AG08396 (cell line): ENCODE data around the gene PBX4.

Experiments used
- DNase-seq: peaks from one replicate; pipeline ENCODE4 v3.0.0; 2012; ENCODE audit warnings: low spot score, mixed read lengths

PBX4 gene

DNA sequence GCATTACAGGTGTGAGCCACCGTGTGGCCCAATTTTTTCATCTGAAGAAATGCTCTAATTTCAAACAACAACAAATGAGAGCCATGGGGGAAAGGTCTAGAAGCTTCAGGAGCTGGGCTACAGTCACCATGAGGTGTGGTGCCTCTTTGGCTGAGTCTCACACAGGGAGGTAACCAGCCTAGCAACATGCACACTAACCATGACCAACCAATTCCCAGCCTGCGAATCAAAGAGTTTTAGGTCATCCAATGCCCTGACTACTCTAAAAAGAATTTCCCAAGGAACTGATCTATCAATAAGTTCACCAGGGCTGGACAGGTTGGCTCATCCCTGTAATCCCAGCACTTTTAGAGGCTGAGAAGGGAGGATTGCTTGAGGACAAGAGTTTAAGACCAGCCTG, 29.9 kb downstream of the PBX4 start:
- DNase-seq, result peak; percentile 38

DNA sequence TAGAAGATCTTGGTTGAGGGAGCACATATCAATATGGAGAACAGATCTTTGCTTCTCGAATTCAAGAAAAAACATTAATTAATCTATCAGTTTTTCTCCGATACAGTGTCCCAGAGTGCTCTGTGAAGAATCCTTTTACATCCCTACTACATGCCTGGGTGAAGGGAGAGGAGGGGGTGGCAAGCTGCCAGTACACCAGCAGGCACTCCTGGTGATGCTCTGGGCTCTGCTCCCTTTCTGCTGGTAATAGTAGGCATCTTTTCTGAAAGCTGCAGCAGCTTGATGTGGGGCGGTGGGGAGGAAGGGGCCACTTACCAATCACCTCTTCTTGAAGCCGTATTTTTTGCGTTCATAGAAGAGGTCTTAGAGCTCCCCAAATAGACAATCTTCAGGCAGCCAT, 30.7 kb downstream of the PBX4 start:
- DNase-seq, result no peak

DNA sequence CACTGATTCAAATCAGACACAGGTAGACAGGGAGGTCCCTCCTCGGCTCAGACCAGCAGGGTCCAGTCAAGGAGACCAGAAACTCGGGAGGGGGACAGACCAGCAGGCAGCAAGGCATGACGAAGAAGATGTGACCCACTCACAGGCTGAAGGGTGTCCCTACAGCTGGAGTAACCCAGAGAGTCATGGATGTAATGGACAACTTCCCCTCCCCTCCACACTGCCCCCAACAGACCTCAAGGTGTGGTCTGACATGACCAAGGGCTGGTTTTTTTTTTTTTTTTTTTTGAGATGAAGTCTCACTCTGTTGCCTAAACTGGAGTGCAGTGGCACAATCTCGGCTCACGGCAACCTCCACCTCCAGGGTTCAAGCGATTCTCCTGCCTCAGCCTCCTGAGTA, 34.1 kb downstream of the PBX4 start:
- DNase-seq, result no peak

DNA sequence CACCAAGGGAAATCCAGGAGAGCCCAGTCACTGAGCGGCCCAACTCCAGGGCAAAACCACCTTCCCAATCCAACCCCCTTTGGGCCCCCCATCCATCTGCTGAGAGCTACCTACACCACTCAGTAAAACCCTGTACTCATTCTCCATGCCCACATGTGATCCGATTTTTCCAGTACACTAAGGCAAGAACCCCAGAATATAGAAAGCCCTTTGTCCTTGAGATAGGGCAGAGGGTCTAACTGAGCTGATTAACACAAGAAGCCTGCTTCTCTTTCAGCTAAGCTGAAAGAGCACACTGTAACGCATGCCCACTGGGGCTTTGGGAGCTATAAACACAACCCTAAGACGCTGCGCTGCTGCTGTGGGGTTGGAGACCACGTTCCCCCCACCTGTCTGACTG, 36.0 kb downstream of the PBX4 start:
- no peak for DNase-seq

DNA sequence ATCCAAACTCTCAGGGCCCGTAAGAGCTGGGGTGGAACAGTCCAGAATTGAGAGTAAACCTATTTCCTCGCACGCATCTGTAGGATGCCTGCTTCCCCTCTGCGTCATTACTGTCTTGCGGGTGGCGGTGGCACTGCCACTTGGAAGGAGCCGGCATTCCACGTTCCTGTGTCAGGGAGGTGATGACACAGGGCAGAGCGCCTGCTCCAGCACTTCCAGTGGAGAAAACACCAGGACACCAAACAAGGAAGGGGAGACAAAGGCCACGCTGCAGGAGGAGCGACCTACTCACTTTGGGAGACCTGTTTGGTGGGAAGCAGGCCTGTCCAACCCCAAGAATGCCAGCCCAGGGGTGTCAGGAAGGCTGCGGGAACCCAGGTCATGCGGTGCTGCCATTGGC, 37.1 kb downstream of the PBX4 start:
- DNase-seq, result no peak

DNA sequence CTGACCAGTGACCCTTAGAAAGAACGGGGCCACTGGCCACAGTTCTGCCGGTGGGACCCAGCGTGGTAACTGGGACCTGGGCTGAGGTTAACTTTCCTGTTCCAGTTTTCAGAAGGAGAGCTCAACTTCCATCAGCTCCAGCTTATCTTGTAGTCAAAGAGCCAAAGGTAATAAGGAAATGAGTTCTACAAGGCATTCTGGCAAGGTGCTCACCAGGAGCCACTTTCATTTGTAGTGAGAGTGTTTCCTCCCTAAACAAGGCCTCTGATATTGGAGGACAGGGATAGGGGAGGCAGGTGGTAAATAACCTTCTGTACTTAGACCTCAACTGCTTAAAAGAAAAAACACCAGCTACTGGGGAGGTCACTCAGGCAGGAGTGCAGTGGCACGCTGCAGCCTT, 38.1 kb downstream of the PBX4 start:
- DNase-seq, result no peak

DNA sequence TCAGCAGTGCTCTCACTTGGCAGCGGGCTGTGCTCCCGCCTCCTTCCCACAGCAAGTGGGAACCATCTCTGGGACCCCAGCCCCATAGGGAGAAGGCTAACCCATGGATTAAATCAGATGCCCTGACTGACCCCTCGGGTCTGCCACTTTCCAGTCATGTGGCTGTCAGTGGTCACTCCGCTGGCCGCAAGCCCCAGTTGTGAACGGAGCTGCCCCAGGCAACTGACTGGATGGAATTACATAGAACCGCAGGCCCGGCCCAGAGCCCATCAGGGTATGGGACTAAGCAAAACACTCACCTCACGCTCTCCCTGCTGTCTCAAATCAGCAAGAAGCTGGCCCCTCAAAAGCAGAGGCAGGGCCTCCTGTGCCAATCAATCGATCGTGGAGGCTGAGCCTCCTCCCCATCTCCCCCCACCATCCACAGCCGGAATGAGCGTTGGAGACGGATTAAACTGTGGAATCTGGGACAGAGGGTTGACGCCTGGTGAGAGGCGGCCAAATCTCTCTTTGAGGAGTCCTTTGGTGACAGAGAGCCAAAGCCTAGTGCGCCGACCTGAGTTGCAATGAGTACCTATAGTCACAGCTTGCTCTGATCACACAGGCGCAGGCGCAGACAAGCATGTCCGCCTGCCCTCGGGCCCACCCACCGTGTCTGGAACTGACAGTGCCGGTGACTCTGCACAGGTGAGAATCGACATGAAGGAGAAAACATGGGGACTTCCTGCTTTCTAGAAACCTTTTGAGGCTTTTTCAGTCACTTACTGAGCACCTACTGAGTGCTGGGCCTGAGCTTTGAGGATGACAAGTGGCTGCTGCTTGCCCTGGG, 38.7 kb downstream of the PBX4 start:
- DNase-seq, result no peak

DNA sequence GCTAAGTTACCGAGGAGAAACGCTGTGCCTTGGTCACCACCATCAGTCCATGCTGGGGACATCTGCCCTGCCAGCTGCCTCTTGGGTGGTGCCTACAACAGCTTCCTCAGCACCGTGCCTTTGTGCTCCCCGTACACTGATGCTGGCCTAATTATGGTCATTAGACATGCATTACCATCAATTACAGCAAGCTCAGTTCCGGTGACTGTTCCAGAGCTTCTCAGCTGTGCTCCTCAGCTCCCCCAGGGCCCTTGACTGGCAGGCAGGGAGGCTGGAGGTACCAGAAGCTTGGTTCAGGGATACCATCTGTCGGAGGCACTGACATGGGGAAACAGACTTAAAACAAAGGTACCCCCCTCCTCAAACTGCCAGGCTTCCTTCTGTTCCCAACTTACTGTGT, 40.2 kb downstream of the PBX4 start:
- DNase-seq, result no peak

DNA sequence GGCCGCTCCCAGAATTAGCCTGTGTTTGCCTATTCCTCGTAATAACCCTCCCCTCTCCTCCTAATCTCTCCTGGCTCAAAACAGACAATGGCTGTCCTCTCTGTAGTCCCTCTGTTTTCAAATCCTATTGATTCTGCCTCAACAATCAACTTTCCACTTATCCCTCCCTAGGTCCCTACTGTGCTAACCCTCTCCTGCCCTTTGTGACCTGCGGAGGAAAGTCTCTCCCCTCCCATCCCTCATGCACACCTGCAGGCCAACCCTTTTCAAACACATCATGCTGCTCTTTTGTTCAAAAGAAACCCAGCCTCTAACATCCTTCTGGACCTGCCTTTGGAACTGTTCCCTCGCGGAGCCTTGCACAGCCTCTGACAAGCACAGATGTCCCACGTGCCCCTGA, 43.1 kb downstream of the PBX4 start:
- DNase-seq, result no peak

DNA sequence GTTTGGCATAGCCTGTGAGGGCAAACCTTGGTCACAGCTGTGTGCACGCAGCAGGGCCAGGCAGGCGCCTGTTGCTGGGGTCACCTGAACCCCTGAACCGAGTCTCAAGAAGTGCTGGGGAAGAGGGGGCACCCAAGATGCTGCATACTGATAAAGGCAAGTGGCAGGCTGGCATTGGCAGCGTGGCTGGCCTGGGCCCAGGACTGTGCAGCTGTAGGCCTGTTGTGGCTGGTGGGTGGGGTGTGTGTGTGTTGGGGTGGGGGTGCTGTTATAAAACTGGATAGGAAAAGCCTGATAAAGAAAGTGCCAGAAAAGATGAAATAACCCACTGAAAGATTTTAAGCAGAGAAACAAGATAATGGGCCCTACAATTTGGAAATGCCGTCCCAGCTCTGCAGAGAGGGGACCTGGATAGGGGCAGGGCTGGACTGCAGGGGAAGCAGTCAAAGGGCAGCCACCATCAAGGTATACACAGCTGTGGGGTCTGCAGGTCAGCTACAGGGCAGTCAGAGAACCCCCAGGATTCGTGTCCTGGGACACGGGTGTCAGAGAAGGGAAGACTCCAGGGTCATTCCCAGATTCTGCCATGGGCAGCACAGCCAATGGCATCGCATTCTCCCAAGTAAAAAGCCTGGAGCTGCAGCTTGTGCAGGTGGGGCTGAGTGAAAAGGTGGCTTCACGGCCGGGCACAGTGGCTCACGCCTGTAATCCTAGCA, 47.3 kb downstream of the PBX4 start:
- DNase-seq, result no peak

DNA sequence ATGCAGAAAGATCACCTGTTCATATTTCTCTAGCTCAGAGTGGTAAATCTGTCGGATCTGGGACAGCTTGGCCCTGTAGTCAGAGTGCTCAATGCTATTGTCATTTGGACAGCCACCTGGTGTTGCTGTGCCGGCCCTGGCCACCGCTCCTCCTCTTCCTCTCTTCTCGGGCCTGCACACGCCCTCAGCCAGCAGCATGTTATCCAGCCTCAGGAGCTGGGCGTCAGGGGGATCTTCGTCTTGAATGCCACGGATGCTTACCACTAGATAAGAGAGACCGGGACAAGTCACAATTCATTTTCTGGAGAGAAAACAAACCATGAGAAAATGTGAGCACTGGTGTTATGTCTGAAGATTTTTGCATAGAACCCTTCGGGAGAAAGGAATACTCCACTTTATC, 47.9 kb downstream of the PBX4 start:
- no peak for DNase-seq

DNA sequence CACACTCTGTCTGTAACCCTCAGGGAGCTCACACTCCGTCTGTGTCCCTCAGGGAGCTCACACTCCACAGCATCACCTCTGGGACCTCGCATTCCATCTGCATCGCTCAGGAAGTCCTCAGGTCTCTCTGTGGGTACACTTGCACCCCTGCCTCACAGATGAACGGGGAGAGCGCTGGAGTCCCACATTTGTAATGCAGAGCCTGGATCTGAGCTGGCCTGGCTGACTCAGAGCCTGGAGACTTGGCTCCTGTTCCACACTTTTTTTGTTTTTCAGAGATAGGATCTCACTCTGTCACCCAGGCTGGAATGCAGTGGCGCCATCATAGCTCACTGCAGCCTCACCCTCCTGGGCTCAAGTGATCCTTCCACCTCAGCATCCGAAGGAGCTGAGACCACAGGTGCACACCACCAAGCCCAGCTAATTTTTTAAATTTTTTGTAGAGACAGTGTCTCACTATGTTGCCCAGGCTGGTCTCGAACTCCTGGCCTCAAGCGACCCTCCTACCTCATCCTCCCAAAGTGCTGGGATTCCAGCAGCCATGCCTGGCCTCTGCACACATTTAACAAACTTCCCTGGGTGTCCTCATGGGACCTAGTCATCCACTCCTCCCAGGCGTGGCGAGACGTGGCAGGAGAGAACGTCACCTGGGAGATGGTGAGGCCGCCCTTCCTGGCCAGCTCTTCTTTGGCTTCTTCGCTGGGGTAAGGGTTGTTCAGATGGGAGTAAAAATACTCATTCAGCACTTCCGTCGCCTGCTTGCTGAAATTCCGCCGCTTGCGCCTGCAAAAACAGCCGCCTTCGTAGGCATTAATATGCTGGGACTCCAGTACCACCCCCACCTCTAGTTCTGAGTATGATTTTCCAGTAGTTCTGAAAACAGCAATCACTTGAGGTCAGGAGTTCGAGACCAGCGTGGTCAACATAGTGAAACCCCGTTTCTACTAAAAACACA, 49.4 kb downstream of the PBX4 start:
- DNase-seq, result no peak

DNA sequence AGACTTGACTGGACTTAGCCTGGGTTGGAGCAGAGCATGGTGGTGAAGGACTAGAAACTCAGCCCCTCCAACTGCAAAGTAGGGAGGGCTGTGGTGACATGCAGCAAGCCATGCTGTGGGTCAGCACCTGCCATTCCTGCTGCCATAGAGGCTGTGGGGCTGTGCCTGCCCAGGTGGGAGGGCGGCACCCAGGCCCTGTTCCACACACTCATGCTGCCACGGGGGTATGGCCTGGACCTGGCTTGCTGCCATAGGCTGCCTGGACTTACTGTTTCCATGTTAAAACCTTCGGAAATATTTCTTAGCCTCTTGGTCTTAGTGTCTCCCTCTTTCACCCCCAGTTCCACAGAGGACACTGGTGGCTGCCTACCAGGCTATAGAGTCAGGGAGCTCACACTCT, 51.1 kb downstream of the PBX4 start:
- DNase-seq, result no peak

DNA sequence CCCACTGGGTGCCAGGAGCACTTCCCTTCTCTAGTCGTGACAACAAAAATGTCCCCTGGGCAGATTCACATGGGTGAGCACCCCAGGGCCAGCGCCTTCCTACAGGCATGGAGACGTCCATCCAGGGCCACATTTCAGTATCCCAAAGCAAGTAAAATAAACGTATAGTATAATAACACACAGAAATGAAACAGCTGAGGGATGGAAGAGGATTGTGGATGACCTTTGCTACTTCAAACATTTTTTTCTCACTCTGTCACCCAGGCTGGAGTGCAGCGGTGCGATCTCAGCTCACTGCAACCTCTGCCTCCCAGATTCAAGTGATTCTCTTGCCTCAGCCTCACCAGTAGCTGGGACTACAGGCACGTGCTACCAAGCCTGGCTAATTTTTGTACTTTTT, 52.2 kb downstream of the PBX4 start:
- DNase-seq, result no peak

DNA sequence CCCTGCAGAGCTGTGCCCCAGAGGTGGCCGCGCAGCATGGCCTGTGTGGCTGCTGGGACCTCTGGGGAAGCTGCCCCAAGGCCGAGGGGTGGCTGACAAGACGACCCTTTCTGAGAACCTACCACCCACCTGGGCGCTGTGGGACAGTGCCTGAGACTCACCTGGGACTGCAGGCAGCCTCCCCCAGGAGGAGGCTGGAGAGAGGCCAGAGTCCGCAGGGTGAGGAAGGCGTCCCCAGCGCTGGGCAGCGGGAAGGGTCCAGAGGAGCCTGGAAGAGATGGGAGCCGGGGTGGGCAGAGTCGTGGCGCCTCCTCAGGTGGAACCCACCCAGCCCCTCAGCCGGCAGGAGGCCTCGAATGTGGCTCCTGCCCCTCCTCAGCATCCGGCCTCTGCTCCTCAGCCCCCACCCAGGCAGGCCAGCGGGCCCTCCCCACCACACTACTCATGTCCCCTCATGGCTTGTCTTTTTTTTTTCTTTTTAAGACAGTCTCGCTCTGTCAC, 55.1 kb downstream of the PBX4 start:
- no peak for DNase-seq

DNA sequence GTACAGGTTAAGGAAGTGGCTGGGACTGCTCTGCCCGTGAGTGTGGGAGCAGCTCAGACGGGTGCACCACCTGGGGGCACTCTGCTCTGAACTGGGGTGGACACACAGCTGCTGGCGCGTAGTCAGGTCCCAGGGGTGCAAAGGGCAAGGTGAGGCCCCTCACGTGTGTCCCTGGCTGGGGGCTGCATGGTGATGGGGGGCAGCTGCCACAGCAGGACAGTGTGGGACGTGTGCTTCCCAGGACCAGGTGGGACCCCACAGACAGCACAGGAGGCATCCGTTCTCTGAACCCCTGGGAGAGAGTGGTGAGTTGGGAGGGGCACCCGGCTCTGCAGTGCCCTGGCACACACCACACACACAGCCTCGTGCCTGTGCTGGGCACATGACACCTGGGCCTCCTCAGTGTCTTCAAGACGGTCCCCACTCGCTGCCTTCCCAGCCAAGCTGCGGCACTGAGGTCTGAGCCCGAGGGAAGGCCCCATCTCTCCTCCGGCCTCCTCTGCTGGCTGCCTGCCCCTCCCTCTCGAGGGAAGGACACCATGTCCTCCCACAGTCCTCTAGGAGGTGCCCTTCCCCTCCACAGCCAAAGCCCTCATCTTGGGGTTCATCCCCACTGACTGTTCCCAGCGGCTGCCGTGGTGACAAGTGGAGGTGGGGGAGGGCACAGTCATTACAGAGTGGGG, 55.7 kb downstream of the PBX4 start:
- DNase-seq, result no peak

DNA sequence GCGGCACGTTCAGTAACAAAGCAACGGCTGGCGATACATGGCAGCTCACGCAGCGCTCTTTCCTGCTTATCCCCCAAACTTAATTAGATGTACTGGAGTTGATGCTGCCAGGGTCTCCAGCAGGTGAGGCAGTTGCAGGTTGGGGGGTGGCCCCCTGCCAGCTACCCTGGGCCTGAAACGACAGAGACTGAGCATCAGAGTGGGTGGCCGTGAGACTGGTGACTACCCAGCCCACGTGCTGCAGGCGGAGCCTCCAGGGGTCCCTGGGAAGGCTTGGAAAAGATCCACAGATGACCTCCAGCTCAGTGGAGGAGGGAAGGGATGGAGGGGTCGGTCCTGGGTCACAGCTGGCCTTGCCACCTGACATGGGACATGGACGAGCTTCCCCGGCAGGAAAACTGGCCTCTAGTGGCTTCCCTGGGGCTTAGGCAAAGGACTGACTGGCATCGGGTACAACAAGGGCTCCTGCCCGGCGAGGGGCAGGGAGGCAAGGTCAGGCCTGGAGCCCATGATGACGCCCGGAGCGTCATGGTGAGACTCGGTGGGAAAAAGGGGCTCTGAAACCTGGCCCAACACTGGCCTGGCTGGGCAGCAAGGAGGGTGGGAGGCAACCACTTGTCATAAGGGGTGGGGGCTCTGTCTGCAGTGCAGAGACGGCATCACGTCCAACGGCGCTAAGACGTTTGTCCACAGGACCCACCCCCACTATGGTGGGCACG, 56.4 kb downstream of the PBX4 start:
- DNase-seq, result no peak

DNA sequence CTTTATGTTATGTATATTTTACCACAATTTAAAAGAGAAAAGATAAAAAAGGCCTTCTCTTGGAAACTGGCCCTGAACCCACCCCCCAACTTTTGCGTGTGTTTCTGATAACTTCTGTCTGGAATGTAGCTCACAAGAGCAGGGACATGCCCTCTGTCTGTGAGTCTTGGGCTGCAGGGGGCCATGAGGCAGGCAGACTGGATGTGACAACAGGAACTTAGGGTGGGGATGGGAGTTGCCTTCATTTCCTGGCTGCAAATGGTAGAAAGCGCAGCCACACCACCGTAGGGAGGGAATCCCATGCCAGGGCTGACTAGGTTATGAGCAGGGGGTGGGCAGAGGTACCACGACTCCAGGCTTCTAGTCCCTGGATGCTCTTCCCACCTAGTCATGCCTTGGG, 58.6 kb downstream of the PBX4 start:
- DNase-seq, result no peak

DNA sequence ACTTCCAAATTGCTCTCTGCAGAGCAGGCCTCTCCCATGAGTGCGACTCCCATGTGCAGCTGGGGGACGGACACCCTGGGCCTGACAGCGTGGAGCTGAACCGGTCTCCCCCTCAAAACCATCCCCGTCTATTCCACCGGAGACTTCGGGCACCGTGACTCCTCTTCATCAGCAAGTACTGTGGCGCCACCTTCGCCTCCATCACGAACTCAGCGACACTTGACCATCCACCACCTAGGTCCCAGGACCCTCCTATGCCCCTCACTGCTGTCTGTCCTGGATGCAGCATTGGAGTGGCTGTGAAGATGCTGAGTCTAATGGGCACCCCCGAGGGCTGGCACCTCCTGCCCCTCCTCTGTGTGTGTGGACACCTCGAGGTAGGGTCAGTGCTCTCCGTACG, 59.9 kb downstream of the PBX4 start:
- DNase-seq, result no peak

DNA sequence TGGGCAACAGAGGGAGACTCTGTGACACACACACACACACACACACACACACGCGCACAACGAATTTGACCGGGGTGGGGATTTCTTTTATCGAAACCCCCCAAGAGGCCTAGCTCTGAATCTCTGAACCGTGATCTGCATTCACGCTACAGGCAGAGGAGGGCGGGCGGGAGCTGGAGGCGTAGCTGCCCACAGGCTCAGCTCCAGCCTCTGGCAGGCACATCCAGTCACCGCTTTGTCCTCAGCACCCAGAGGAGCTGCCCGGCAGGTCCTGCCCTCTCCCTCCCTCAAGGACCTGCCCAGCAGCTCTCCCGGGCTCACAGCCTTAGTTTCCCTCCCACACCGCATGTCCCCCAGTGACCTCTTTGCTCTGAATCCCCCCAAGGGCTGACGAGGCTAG, 60.4 kb downstream of the PBX4 start:
- no peak for DNase-seq
